K562 (cell line): ENCODE measurements around the gene C10orf95. TPM values are rescaled to one million over a fixed set of nuclear protein-coding genes. Genes with fewer than 3 reads are reported as not detected.

Experiments used
- ATAC-seq: fragments of 200-7000 bp; cut with Tn5 transposase; 3 replicates; pipeline ENCODE4 v1.9.1; 2020; ENCODE audit warnings: moderate library complexity
- BruUV-seq: library from RNA; stranded (reverse); fragments of 400-500 nt; replicated peaks from 2 replicates; lab custom pipeline; 2021; lab: Mats Ljungman, UMichigan
- CTCF ChIA-PET: fragments of 300-600 bp; formaldehyde crosslinking; extraction: SDS; loops from one replicate; lab custom pipeline; 2021; ENCODE audit warnings: low intra/inter-chr PET ratio; lab: Yijun Ruan, JAX
- POLR2A ChIA-PET: fragments of 300-600, 350-650 bp; sonication (Branson Sonifier 250); formaldehyde crosslinking; extraction: SDS; loops from one replicate; lab custom pipeline; 2021; ENCODE audit warnings: antibody characterized with exemption, inconsistent platforms; lab: Yijun Ruan, JAX
- DNase-seq, 4 experiments: peaks; one replicate each; pipeline versions ENCODE4 v3.0.0 to v3.0.0-alpha.2; 2011 to 2018; ENCODE audit warnings: low spot score in 3 of 4, mixed read lengths in 3 of 4; ENCODE audit errors: extremely low read depth in 1 of 4
- FAIRE-seq: peaks from 2 replicates; lab custom pipeline; 2011; peaks lifted over from hg19 to GRCh38; lab: Jason Lieb, UNC
- H2AFZ ChIP-seq: 2 replicates; pipeline ENCODE4 v1.6.0; 2011; ENCODE audit warnings: low read depth, low read length, control low read depth, inconsistent platforms
- H3K27ac ChIP-seq: fragments of 200-600 bp; 3 replicates; pipeline ENCODE4 v1.8.0; 2011; ENCODE audit warnings: low read depth, mild to moderate bottlenecking, control low read depth, inconsistent platforms, low read length, moderate library complexity, mixed read lengths; ENCODE audit errors: extremely low read depth
- H3K27me3 ChIP-seq, 2 experiments: fragments of 300-600 bp in 1 of 2; 2 replicates in 1 of 2; 3 replicates in 1 of 2; pipeline versions ENCODE4 v1.6.0 to v1.8.0; 2011; ENCODE audit warnings: inconsistent platforms in 2 of 2, low read length in 2 of 2, mild to moderate bottlenecking in 1 of 2, mixed read lengths in 1 of 2, moderate library complexity in 1 of 2; ENCODE audit not compliant: control insufficient read depth in 2 of 2, insufficient read depth in 2 of 2
- H3K36me3 ChIP-seq: fragments of 300-600 bp; 3 replicates; pipeline ENCODE4 v1.8.0; 2011; ENCODE audit warnings: mild to moderate bottlenecking, low read length, inconsistent platforms; ENCODE audit not compliant: control insufficient read depth, insufficient read depth
- H3K4me1 ChIP-seq, 2 experiments: fragments of 200-600 bp in 1 of 2; replicated peaks in 1 of 2; 2 replicates in 1 of 2; 3 replicates in 1 of 2; pipeline versions ENCODE4 v1.5.1 to v1.8.0; 2011; ENCODE audit warnings: inconsistent platforms in 2 of 2, low read length in 2 of 2, mild to moderate bottlenecking in 1 of 2, mixed read lengths in 1 of 2, moderate library complexity in 1 of 2; ENCODE audit not compliant: control insufficient read depth in 2 of 2, insufficient read depth in 2 of 2
- H3K4me2 ChIP-seq: 2 replicates; pipeline ENCODE4 v1.6.1; 2011; ENCODE audit warnings: low read length, control low read depth, inconsistent platforms, mixed read lengths; ENCODE audit not compliant: insufficient read depth
- H3K4me3 ChIP-seq: fragments of 200-600 bp; sonication (generic), shearing (Covaris generic); 2 replicates; pipeline ENCODE4 v1.5.1; 2016; ENCODE audit warnings: control low read depth, inconsistent platforms
- H3K79me2 ChIP-seq: fragments of 200-600 bp; 3 replicates; pipeline ENCODE4 v1.8.0; 2011; ENCODE audit warnings: low read length, inconsistent platforms; ENCODE audit not compliant: control insufficient read depth, insufficient read depth
- H3K9ac ChIP-seq, 2 experiments: 2 replicates each; pipeline versions ENCODE4 v1.6.0 to v1.6.1; 2011; ENCODE audit warnings: low read depth in 2 of 2, low read length in 2 of 2, control low read depth in 1 of 2, inconsistent platforms in 1 of 2, mild to moderate bottlenecking in 1 of 2, mixed read lengths in 1 of 2; ENCODE audit not compliant: insufficient read depth in 1 of 2
- H3K9me1 ChIP-seq: one replicate; pipeline ENCODE4 v1.6.0; 2011; ENCODE audit warnings: inconsistent platforms, mild to moderate bottlenecking, low read length, moderate library complexity; ENCODE audit not compliant: control insufficient read depth, insufficient read depth
- H3K9me3 ChIP-seq: replicated peaks from 2 replicates; pipeline ENCODE4 v1.5.1; 2011; ENCODE audit warnings: low read depth, low read length, inconsistent platforms; ENCODE audit not compliant: control insufficient read depth, insufficient read depth
- H4K20me1 ChIP-seq: replicated peaks from 2 replicates; pipeline ENCODE4 v1.6.1; 2011; ENCODE audit warnings: low read length, inconsistent platforms, mixed read lengths; ENCODE audit not compliant: control insufficient read depth, insufficient read depth
- MAFG ChIP-seq: fragments of 450-650 bp; conservative IDR thresholded peaks from 2 replicates; pipeline ENCODE4 v1.6.1; 2016; ENCODE audit warnings: missing genetic modification characterization, missing compliant biosample characterization
- POLR2G ChIP-seq: fragments of 200-400 bp; formaldehyde crosslinking; IDR thresholded peaks from 2 replicates; pipeline ENCODE4 v1.6.1; 2017; ENCODE audit warnings: low read depth, mild to moderate bottlenecking, antibody characterized with exemption, low read length, moderate library complexity
- STAT5B ChIP-seq: fragments of 250-450 bp; sonication (Bioruptor Pico); IDR thresholded peaks from 2 replicates; pipeline ENCODE4 v1.8.0; 2021; ENCODE audit warnings: mild to moderate bottlenecking, inconsistent platforms
- ZNF764 ChIP-seq: fragments of 250-450 bp; sonication (Bioruptor Pico); IDR thresholded peaks from 2 replicates; pipeline ENCODE4 v1.4.0; 2020; ENCODE audit warnings: low read depth, mild to moderate bottlenecking, moderate library complexity
- WGBS: fragments of 100-300 bp; shearing (Covaris generic); methylation state at CpG from one replicate; pipeline ENCODE4 v1.1.6; 2016; ENCODE audit warnings: low coverage, mixed read lengths; ENCODE audit not compliant: insufficient coverage; ENCODE audit errors: missing lambda C conversion rate; 5-methylcytosine and 5-hydroxymethylcytosine counted together
- in situ Hi-C: fragments of 300-500 bp; cut with MboI; formaldehyde crosslinking; loops from 4 replicates; pipeline ENCODE4 v1.15.0; 2018; ENCODE audit warnings: inconsistent platforms, mixed read lengths
- intact Hi-C: fragments of 100-400 bp; cut with micrococcal nuclease; formaldehyde crosslinking; loops from 2 replicates; pipeline ENCODE4 v1.14.2; 2022
- polyA plus RNA-seq, 8 experiments: library from polyadenylated mRNA; depleted of rRNA in 4 of 8; stranded (reverse) in 5 of 8; unstranded in 3 of 8; fragments of >200 nt; fragmentation: Nextera tagmentation in 2 of 8; fragmentation: Illumina TruSeq in 1 of 8; extraction: Ambion mirVana in 2 of 8; extraction: Trizol in 1 of 8; gene quantifications; 2 replicates each; pipeline versions ENCODE4 v1.2.1 to v1.2.3, GENCODE V29; 2011 to 2014; ENCODE audit warnings: inconsistent platforms in 1 of 8, missing spikeins in 1 of 8
- total RNA-seq, 7 experiments: library from RNA; depleted of rRNA in 6 of 7; stranded (reverse); fragments of >200 nt in 6 of 7; fragmentation: Illumina TruSeq in 2 of 7; extraction: Trizol in 2 of 7; gene quantifications; 2 replicates each; pipeline versions ENCODE4 v1.2.1 to v1.2.3, GENCODE V29; 2011 to 2021; ENCODE audit warnings: low replicate concordance in 1 of 7
- TF ChIP-seq, protein P1 (sequence below): sonication (generic); formaldehyde crosslinking; IDR thresholded peaks from 2 replicates; pipeline ENCODE4 v1.8.0; 2022; ENCODE audit warnings: mild to moderate bottlenecking, missing genetic modification reagents, borderline replicate concordance

The C10orf95 gene
- total and polyA plus RNA-seq, 9 of the 15 experiments (the other 6 are each of a cell fraction or from before 2014, with no cell fraction given), result 0.03 to 0.41 (median 0.17) TPM; not detected in 1

DNA sequence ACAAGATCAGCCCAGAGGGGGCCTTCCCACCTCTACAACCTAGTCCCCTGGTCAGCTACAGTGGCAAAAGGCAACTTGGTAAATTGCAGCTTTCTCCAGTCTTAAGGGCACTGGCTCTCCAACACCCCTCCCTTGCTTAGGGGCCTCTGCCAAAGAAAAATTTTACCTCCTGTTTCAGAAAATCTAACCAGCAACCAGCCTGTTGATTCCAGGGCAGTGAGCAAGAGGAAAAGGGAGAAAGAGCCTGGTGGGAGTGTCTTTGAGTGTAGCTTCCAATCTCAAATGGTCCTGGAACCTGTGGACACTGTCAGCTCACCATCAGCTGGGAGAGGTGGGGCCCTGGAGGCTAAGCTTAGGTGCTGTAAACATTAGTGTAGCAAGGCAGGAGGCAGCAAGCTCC lies 28.3 kb upstream of the C10orf95 start (continued):
- TF ChIP-seq, protein P1, sequence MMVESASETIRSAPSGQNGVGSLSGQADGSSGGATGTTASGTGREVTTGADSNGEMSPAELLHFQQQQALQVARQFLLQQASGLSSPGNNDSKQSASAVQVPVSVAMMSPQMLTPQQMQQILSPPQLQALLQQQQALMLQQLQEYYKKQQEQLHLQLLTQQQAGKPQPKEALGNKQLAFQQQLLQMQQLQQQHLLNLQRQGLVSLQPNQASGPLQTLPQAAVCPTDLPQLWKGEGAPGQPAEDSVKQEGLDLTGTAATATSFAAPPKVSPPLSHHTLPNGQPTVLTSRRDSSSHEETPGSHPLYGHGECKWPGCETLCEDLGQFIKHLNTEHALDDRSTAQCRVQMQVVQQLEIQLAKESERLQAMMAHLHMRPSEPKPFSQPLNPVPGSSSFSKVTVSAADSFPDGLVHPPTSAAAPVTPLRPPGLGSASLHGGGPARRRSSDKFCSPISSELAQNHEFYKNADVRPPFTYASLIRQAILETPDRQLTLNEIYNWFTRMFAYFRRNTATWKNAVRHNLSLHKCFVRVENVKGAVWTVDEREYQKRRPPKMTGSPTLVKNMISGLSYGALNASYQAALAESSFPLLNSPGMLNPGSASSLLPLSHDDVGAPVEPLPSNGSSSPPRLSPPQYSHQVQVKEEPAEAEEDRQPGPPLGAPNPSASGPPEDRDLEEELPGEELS (CRISPR knock-in tag), result no peak
- no peak for TF ChIP-seq ZNF764 (CRISPR knock-in tag)
- no peak for TF ChIP-seq MAFG (tag)

GRCh38 chr10:102476466-102477141 lies 25.3 kb upstream of the C10orf95 start:
- no peak for FAIRE-seq
- ATAC-seq, result no peak
- no TSS peak for BruUV-seq
- Histone ChIP-seq H3K9me3 (no peaks in the 10 kb centered on the region), H3K4me1 (peaks cover 4 to 9% of the 10 kb centered on the region in 2 experiments; a peak in 4 of 5 replicates), H3K27me3 (no peaks in the 10 kb centered on the region), H3K4me2 (no peak overlapping the region), H4K20me1 (no peaks in the 10 kb centered on the region), H3K9ac (no peak overlapping the region; a peak in 1 of 4 replicates), H3K36me3 (peaks cover 30% of the 10 kb centered on the region; the same call in 2 of the 3 replicates), H3K79me2 (no peaks in the 10 kb centered on the region), H3K4me3 (no peak overlapping the region), H3K27ac (no peak overlapping the region), H3K9me1 (no peaks in the 10 kb centered on the region), H2AFZ (no peak overlapping the region)
- DNase-seq, result no peak
- ChIA-PET POLR2A (no interaction called here), CTCF (interaction anchor here (0.5 kb wide), 1 partner anchor 64 kb away, joined by 3 read pairs; no protein-coding TSS in a partner anchor)
- in situ Hi-C loops (no loop called here), intact Hi-C loops (loop anchor here (5.0 kb wide), 1 partner anchor 244 kb away; no protein-coding TSS in a partner anchor)
- 78% methylated on average over 6 of the region's 9 CpGs for WGBS
- peak; percentile 46 for TF ChIP-seq POLR2G
- no peak for TF ChIP-seq STAT5B
- TF ChIP-seq, all 486 proteins: peak for 1
